Measurements from ENCODE around the gene TP53.

- TF ChIP-seq POLR2A (IDR thresholded peaks at IDR 0.05; ENCODE audit: low read depth, low read length): no peak
- no peak for TF ChIP-seq POLR2AphosphoS5 (IDR thresholded peaks at IDR 0.05; ENCODE audit: low read depth, low read length)
- TF ChIP-seq TAF1 (IDR thresholded peaks at IDR 0.05; ENCODE audit: borderline replicate concordance, low read depth, low read length): no peak
Observed at GRCh38 chr17:7633093-7633492, 54.2 kb downstream of the TP53 start.

Data from GM12892 (cell line).